Measurements from ENCODE around the gene CYP2A7. TPM values are rescaled to one million over a fixed set of nuclear protein-coding genes. Genes with fewer than 3 reads are reported as not detected.
"Not testable (repeated sequence)": the region's sequence is repeated elsewhere in the genome, so short reads cannot be mapped to it uniquely, and the experiment has no call there.

CYP2A7 gene
- not detected in 2 replicates for total RNA-seq (2014; rRNA removed; shearing (Covaris generic); ENCODE audit: low replicate concordance)

- DNase-seq (ENCODE audit: low read depth); in situ Hi-C loops (cut with HindIII; ENCODE audit: low pct_unique_long_range_greater_than_20kb, low sequenced_read_pairs): not testable (repeated sequence)
Observed at GRCh38 chr19:40882062-40882461, at the start of gene CYP2A7. Gene CYP2A7, minus strand, starts transcription at chr19:40882231. Its CDS starts 21 bp downstream, at chr19:40882210.

GRCh38 chr19:40930799-40931198 is 48.8 kb upstream of the CYP2A7 start:
- in situ Hi-C loops (cut with HindIII; ENCODE audit: low pct_unique_long_range_greater_than_20kb, low sequenced_read_pairs); DNase-seq (ENCODE audit: low read depth): not testable (repeated sequence)

- in situ Hi-C loops (cut with HindIII; ENCODE audit: low pct_unique_long_range_greater_than_20kb, low sequenced_read_pairs); DNase-seq (ENCODE audit: low read depth): not testable (repeated sequence)
Observed at GRCh38 chr19:40929942-40930341, 47.9 kb upstream of the CYP2A7 start.

GRCh38 chr19:40928850-40929249 is 46.8 kb upstream of the CYP2A7 start:
- in situ Hi-C loops (cut with HindIII; ENCODE audit: low pct_unique_long_range_greater_than_20kb, low sequenced_read_pairs) = no loop called here
- DNase-seq (ENCODE audit: low read depth) = no peak

GRCh38 chr19:40927567-40927966 is 45.5 kb upstream of the CYP2A7 start:
- DNase-seq (ENCODE audit: low read depth) = no peak
- in situ Hi-C loops (cut with HindIII; ENCODE audit: low pct_unique_long_range_greater_than_20kb, low sequenced_read_pairs) = no loop called here

GRCh38 chr19:40926276-40926675 is 44.2 kb upstream of the CYP2A7 start:
- in situ Hi-C loops (cut with HindIII; ENCODE audit: low pct_unique_long_range_greater_than_20kb, low sequenced_read_pairs); DNase-seq (ENCODE audit: low read depth): not testable (repeated sequence)

- in situ Hi-C loops (cut with HindIII; ENCODE audit: low pct_unique_long_range_greater_than_20kb, low sequenced_read_pairs) = no loop called here
- DNase-seq (ENCODE audit: low read depth) = no peak
Observed at GRCh38 chr19:40923934-40924391, 41.9 kb upstream of the CYP2A7 start.

GRCh38 chr19:40922237-40923160 is 40.5 kb upstream of the CYP2A7 start:
- DNase-seq (ENCODE audit: low read depth); in situ Hi-C loops (cut with HindIII; ENCODE audit: low pct_unique_long_range_greater_than_20kb, low sequenced_read_pairs): not testable (repeated sequence)

GRCh38 chr19:40921005-40921897 is 39.2 kb upstream of the CYP2A7 start:
- DNase-seq (ENCODE audit: low read depth) = peak; percentile 100
- in situ Hi-C loops (cut with HindIII; ENCODE audit: low pct_unique_long_range_greater_than_20kb, low sequenced_read_pairs) = no loop called here

- DNase-seq (ENCODE audit: low read depth) = peak; percentile 31
- in situ Hi-C loops (cut with HindIII; ENCODE audit: low pct_unique_long_range_greater_than_20kb, low sequenced_read_pairs) = no loop called here
Observed at GRCh38 chr19:40920300-40921004, 38.4 kb upstream of the CYP2A7 start.

- DNase-seq (ENCODE audit: low read depth) = peak; percentile 52
- in situ Hi-C loops (cut with HindIII; ENCODE audit: low pct_unique_long_range_greater_than_20kb, low sequenced_read_pairs) = not testable (repeated sequence)
Observed at GRCh38 chr19:40919530-40920299, 37.7 kb upstream of the CYP2A7 start.

- DNase-seq (ENCODE audit: low read depth); in situ Hi-C loops (cut with HindIII; ENCODE audit: low pct_unique_long_range_greater_than_20kb, low sequenced_read_pairs): not testable (repeated sequence)
Observed at GRCh38 chr19:40918303-40918702, 36.3 kb upstream of the CYP2A7 start.

- DNase-seq (ENCODE audit: low read depth) = no peak
- in situ Hi-C loops (cut with HindIII; ENCODE audit: low pct_unique_long_range_greater_than_20kb, low sequenced_read_pairs) = no loop called here
Observed at GRCh38 chr19:40908976-40909375, 26.9 kb upstream of the CYP2A7 start.

- DNase-seq (ENCODE audit: low read depth) = no peak
- in situ Hi-C loops (cut with HindIII; ENCODE audit: low pct_unique_long_range_greater_than_20kb, low sequenced_read_pairs) = no loop called here
Observed at GRCh38 chr19:40907968-40908735, 26.1 kb upstream of the CYP2A7 start.

- in situ Hi-C loops (cut with HindIII; ENCODE audit: low pct_unique_long_range_greater_than_20kb, low sequenced_read_pairs) = no loop called here
Observed at GRCh38 chr19:40906512-40906911, 24.5 kb upstream of the CYP2A7 start.

GRCh38 chr19:40904673-40905156 is 22.7 kb upstream of the CYP2A7 start:
- in situ Hi-C loops (cut with HindIII; ENCODE audit: low pct_unique_long_range_greater_than_20kb, low sequenced_read_pairs) = not testable (repeated sequence)
- peak; percentile 66 for DNase-seq (ENCODE audit: low read depth)

More at GRCh38 chr19:40906512-40906911, 24.5 kb upstream of the CYP2A7 start:
- no peak for DNase-seq (ENCODE audit: low read depth)

Measured in Caki2 (cell line).